Panc1 (cell line): ENCODE results near the gene RPS15.

ENCODE experiments used
- CTCF ChIP-seq: fragments of 450-650 bp; IDR thresholded peaks from 2 replicates; pipeline ENCODE4 v1.5.1; 2017; ENCODE audit warnings: mild to moderate bottlenecking
- TCF7L2 ChIP-seq: IDR thresholded peaks from 2 replicates; pipeline ENCODE4 v1.6.1; 2011; ENCODE audit warnings: mild to moderate bottlenecking, low read depth, low read length, inconsistent platforms

GRCh38 chr19:1423436-1424191, 14.6 kb upstream of the RPS15 start:
- no peak for TF ChIP-seq CTCF
- TF ChIP-seq TCF7L2, result no peak
